Measurements from ENCODE around the gene AANAT.
A peak's percentile ranks its signal among the peaks of the same experiment; 100 is the strongest.

Gene AANAT

DNA sequence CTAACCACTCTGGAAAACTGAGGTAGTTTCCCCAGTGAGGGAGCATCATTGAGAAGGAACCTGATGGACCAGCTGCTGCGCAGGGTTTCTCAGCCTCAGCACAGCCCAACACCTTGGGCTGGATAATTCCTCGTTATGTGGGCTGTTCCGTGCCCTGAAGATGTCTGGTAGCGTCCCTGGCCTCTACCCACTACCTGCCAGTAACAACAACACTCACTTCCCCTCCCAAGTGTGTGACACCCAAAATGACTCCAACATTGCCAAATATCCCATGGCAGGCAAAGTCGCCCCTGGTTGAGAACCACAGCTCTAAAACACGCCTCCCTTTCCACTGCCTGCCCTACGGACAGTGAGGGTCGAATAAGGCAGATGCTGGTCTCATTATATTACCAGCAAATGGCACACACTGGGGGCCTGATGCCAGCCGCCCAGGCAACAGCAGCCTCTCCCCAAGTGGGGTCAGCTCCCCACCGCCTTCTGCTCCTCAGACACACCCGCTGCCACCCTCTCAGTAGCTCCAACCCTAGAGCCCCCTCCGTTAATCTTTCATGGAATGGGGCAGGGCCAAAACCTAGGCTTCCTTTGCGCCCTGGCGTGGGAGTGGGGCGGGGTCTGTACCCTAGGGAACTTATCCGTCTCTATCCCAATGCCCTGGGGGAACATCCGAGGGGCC lies 32.8 kb downstream of the AANAT start:
- Histone ChIP-seq H3K4me3 (ENCODE audit: low read length, poor library complexity, severe bottlenecking) (peak overlapping the region; percentile 81), H2AFZ (ENCODE audit: low read length) (no peak overlapping the region), H3K9me2 (replicated peaks; ENCODE audit: low read depth, low read length) (no peaks in the 10 kb centered on the region), H3K9me3 (ENCODE audit: insufficient read depth, low read depth, low read length) (no peaks in the 10 kb centered on the region), H4K20me1 (ENCODE audit: insufficient read depth, low read length, poor library complexity, severe bottlenecking) (no peaks in the 10 kb centered on the region), H3F3A (ENCODE audit: low read depth) (no peaks in the 10 kb centered on the region), H3K4me1 (ENCODE audit: insufficient read depth, low read length, poor library complexity, severe bottlenecking) (peaks cover 28% of the 10 kb centered on the region), H3K9ac (ENCODE audit: low read depth, low read length, poor library complexity, severe bottlenecking) (peak overlapping the region; percentile 54), H3K79me2 (ENCODE audit: insufficient read depth, low read length) (no peaks in the 10 kb centered on the region), H3K27me3 (ENCODE audit: insufficient read depth, low read length, poor library complexity, severe bottlenecking) (no peaks in the 10 kb centered on the region), H3K4me2 (ENCODE audit: low read depth, low read length, poor library complexity, severe bottlenecking) (peak overlapping the region; percentile 70), H3K36me3 (ENCODE audit: insufficient read depth, low read length) (no peaks in the 10 kb centered on the region)
- TF ChIP-seq, protein P1, sequence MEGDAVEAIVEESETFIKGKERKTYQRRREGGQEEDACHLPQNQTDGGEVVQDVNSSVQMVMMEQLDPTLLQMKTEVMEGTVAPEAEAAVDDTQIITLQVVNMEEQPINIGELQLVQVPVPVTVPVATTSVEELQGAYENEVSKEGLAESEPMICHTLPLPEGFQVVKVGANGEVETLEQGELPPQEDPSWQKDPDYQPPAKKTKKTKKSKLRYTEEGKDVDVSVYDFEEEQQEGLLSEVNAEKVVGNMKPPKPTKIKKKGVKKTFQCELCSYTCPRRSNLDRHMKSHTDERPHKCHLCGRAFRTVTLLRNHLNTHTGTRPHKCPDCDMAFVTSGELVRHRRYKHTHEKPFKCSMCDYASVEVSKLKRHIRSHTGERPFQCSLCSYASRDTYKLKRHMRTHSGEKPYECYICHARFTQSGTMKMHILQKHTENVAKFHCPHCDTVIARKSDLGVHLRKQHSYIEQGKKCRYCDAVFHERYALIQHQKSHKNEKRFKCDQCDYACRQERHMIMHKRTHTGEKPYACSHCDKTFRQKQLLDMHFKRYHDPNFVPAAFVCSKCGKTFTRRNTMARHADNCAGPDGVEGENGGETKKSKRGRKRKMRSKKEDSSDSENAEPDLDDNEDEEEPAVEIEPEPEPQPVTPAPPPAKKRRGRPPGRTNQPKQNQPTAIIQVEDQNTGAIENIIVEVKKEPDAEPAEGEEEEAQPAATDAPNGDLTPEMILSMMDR (conservative IDR thresholded peaks at IDR 0.05; ENCODE audit: low read length): no peak

DNA sequence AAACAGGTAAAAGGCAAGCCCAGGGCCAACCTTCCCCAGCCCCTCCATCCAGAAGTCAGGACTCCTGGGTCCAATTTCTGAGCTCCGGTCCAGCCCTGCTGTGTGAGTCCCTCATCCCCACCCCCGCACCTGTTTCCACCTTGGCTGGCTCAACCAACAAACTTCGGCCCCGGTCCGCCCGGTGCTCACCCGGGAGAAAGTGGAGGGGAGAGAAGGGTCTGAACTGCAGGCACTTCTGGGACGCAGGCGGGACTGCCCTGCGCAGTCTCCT lies 33.3 kb downstream of the AANAT start:
- no peaks in the 10 kb centered on the region for H4K20me1 ChIP-seq (ENCODE audit: insufficient read depth, low read length, poor library complexity, severe bottlenecking)

DNA sequence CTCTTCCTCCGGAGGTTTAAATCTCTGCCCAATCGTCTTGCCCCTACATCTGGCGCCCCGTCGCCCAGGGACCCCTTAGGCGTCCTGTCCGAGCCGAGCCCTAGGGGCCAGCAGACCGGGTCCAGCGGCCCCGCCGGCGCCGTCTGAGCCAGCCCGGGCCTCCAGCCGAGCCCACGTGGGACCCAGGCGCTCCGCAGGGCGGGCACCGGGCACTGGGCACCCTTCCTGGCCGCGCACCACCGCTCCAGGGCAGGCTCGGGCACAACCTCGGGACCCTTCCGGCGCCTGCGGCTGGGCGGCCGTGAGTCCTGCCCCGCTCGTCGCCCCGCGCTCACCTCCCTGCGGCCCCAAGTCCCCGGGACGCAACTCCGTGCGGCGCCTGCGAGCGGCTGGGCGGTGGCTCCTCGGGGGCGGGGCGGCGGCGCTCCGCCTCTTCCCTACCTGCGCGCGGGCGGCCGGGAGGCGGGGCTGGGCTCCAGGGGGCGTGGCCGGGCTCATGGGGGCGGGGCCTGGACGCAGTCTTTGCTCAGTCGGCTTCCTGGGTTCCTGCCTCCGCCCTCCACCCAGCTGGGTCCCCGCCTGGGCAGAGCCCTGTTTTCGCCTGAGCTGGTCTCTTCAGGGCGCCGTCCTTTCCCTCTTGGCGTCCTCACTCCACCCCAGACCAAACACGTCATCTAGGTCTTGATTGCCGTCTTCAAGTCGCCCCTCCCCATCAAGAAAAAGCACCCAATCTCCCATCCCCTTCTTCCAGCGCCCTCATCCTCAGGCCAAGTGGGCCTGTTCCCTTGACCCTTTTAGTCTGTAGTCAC lies 33.8 kb downstream of the AANAT start, which contains the start of gene RHBDF2:
TSS of gene RHBDF2 (minus strand) at position 406 of the 809 bp plus-strand sequence. CDS start 19,899 bp downstream, outside the sequence.
- H2AFZ ChIP-seq (ENCODE audit: low read length): peak within 1 kb of the TSS; percentile 88; the same call in 1 of the 2 replicates
- peak within 1 kb of the TSS; percentile 81 for H3K4me3 ChIP-seq (ENCODE audit: low read length, poor library complexity, severe bottlenecking)
- no peaks in the 10 kb centered on the region for H3F3A ChIP-seq (ENCODE audit: low read depth)
- H3K9ac ChIP-seq (ENCODE audit: low read depth, low read length, poor library complexity, severe bottlenecking): peak within 1 kb of the TSS; percentile 54
- no peaks in the 10 kb centered on the region for H3K9me2 ChIP-seq (replicated peaks; ENCODE audit: low read depth, low read length)
- H3K36me3 ChIP-seq (ENCODE audit: insufficient read depth, low read length): no peaks in the 10 kb centered on the region
- peak within 1 kb of the TSS; percentile 70 for H3K4me2 ChIP-seq (ENCODE audit: low read depth, low read length, poor library complexity, severe bottlenecking)
- H3K9me3 ChIP-seq (ENCODE audit: insufficient read depth, low read depth, low read length): no peaks in the 10 kb centered on the region
- no peaks in the 10 kb centered on the region for H4K20me1 ChIP-seq (ENCODE audit: insufficient read depth, low read length, poor library complexity, severe bottlenecking)
- no peaks in the 10 kb centered on the region for H3K27me3 ChIP-seq (ENCODE audit: insufficient read depth, low read length, poor library complexity, severe bottlenecking)
- no peak for TF ChIP-seq EZH2phosphoT487 (IDR thresholded peaks at IDR 0.05; ENCODE audit: borderline replicate concordance)
- TF ChIP-seq, protein P1 (conservative IDR thresholded peaks at IDR 0.05; ENCODE audit: low read length): no peak
- H3K4me1 ChIP-seq (ENCODE audit: insufficient read depth, low read length, poor library complexity, severe bottlenecking): peaks cover 31% of the 10 kb centered on the region
- H3K79me2 ChIP-seq (ENCODE audit: insufficient read depth, low read length): no peaks in the 10 kb centered on the region

More for the DNA sequence above, 33.3 kb downstream of the AANAT start:
- no peaks in the 10 kb centered on the region for H3K9me2 ChIP-seq (replicated peaks; ENCODE audit: low read depth, low read length)
- H3K4me2 ChIP-seq (ENCODE audit: low read depth, low read length, poor library complexity, severe bottlenecking): peak overlapping the region; percentile 70
- H3K27me3 ChIP-seq (ENCODE audit: insufficient read depth, low read length, poor library complexity, severe bottlenecking): no peaks in the 10 kb centered on the region
- H3K9ac ChIP-seq (ENCODE audit: low read depth, low read length, poor library complexity, severe bottlenecking): peak overlapping the region; percentile 54
- H3K4me3 ChIP-seq (ENCODE audit: low read length, poor library complexity, severe bottlenecking): peak overlapping the region; percentile 81
- TF ChIP-seq, protein P1 (conservative IDR thresholded peaks at IDR 0.05; ENCODE audit: low read length): no peak
- no peaks in the 10 kb centered on the region for H3K36me3 ChIP-seq (ENCODE audit: insufficient read depth, low read length)
- H3F3A ChIP-seq (ENCODE audit: low read depth): no peaks in the 10 kb centered on the region
- H2AFZ ChIP-seq (ENCODE audit: low read length): 0 out of 2 replicates have a peak overlapping the region, but pooled peaks have one; percentile 88
- peaks cover 28% of the 10 kb centered on the region for H3K4me1 ChIP-seq (ENCODE audit: insufficient read depth, low read length, poor library complexity, severe bottlenecking)
- H3K79me2 ChIP-seq (ENCODE audit: insufficient read depth, low read length): no peaks in the 10 kb centered on the region
- H3K9me3 ChIP-seq (ENCODE audit: insufficient read depth, low read depth, low read length): no peaks in the 10 kb centered on the region
